Endodermal cell (in vitro differentiated cells): ENCODE data around the gene LMTK3. TPM values are rescaled to one million over a fixed set of nuclear protein-coding genes. Genes with fewer than 3 reads are reported as not detected.

Experiments used
- DNase-seq: peaks from one replicate; pipeline ENCODE4 v3.0.0-alpha.2; 2017
- H3K27ac ChIP-seq: 2 replicates; pipeline ENCODE4 v1.5.1; 2013; ENCODE audit warnings: mild to moderate bottlenecking, low read depth, low read length, moderate library complexity
- H3K27me3 ChIP-seq: 2 replicates; pipeline ENCODE4 v1.6.1; 2013; ENCODE audit warnings: mild to moderate bottlenecking, low read length, moderate library complexity; ENCODE audit not compliant: insufficient read depth, control insufficient read depth, poor library complexity, severe bottlenecking
- H3K36me3 ChIP-seq: 2 replicates; pipeline ENCODE4 v1.7.0; 2013; ENCODE audit warnings: mild to moderate bottlenecking, low read length, moderate library complexity; ENCODE audit not compliant: control insufficient read depth, insufficient read depth
- H3K4me1 ChIP-seq: one replicate; pipeline ENCODE4 v1.7.0; 2013; ENCODE audit warnings: low read length; ENCODE audit not compliant: control insufficient read depth, insufficient read depth
- H3K4me3 ChIP-seq: 2 replicates; pipeline ENCODE4 v1.5.1; 2013; ENCODE audit warnings: mild to moderate bottlenecking, low read length, moderate library complexity
- H3K9ac ChIP-seq: 2 replicates; pipeline ENCODE4 v1.6.1; 2013; ENCODE audit warnings: mild to moderate bottlenecking, low read length, moderate library complexity; ENCODE audit not compliant: poor library complexity, severe bottlenecking; ENCODE audit errors: extremely low read depth
- H3K9me3 ChIP-seq: 2 replicates; pipeline ENCODE4 v1.6.1; 2013; ENCODE audit warnings: mild to moderate bottlenecking, low read length, moderate library complexity; ENCODE audit not compliant: control insufficient read depth
- H3K27ac Mint-ChIP-seq: 2 replicates; pipeline ENCODE4 v1.8.0; 2020; ENCODE audit warnings: mixed read lengths
- H3K27me3 Mint-ChIP-seq: 2 replicates; pipeline ENCODE4 v1.8.0; 2021; ENCODE audit warnings: mild to moderate bottlenecking, mixed read lengths; ENCODE audit not compliant: insufficient read depth
- H3K36me3 Mint-ChIP-seq: 2 replicates; pipeline ENCODE4 v1.8.0; 2020; ENCODE audit warnings: low read depth, mixed read lengths
- H3K4me1 Mint-ChIP-seq: 2 replicates; pipeline ENCODE4 v1.8.0; 2020; ENCODE audit warnings: mixed read lengths
- H3K4me3 Mint-ChIP-seq: 2 replicates; pipeline ENCODE4 v1.8.0; 2020; ENCODE audit warnings: mild to moderate bottlenecking, moderate library complexity, mixed read lengths
- H3K9me3 Mint-ChIP-seq: 2 replicates; pipeline ENCODE4 v1.8.0; 2020; ENCODE audit warnings: mild to moderate bottlenecking, mixed read lengths
- WGBS, 2 experiments: methylation state at CpG; one replicate each; pipeline versions ENCODE4 v1.1.5 to v1.1.7; 2013; ENCODE audit warnings: missing lambda C conversion rate in 2 of 2, mixed read lengths in 1 of 2; ENCODE audit not compliant: insufficient coverage in 1 of 2, insufficient read length in 1 of 2; 5-methylcytosine and 5-hydroxymethylcytosine counted together
- total RNA-seq, 2 donors: library from RNA; stranded (reverse); fragmentation: NEBNext Ultra II Directional in 1 of 2; extraction: Animal tissue kit (Norgen Biotek cat#: 25700) in 1 of 2; gene quantifications; 2 replicates in 1 of 2; 3 replicates in 1 of 2; pipeline ENCODE4 v1.2.1, GENCODE V29; 2021
- TF ChIP-seq, protein P1 (sequence below): fragments of 200-600 bp; sonication (generic); conservative IDR thresholded peaks from 2 replicates; pipeline ENCODE4 v1.5.0; 2021; ENCODE audit warnings: antibody characterized with exemption, mild to moderate bottlenecking

LMTK3 gene
- total RNA-seq, 2 donors from 2014 or later, result 11.1 to 14.5 TPM

DNA sequence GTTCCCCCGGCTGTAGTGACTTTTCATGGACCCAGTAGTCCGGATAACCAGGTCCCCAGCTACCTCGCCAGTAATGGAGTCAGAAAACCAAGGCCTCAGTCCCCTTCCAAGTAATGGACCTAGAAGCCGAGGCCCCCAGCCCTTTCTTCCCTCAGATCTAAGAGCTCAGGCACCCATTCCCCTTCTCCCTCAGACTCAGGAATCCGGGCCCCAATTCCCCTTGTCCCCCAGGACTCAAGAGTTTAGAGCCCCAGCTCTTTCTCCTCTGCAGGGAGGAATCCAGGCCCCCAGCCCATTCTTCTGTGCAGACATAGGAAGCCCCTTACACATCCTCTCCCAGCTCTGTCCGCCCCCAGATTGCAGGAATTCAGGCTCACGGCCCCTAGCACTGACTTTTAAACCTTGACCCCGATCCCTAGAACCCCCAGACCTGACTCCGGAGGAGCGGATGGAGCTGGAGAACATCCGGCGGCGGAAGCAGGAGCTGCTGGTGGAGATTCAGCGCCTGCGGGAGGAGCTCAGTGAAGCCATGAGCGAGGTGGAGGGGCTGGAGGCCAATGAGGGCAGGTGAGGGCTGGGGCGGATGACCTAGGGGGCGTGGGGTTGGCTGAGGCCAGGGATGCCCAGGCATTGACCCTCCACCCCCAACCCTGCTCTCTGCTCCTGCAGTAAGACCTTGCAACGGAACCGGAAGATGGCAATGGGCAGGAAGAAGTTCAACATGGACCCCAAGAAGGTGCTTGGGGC, 41.5 kb downstream of the LMTK3 start:
- Mint-ChIP-seq H3K36me3 (peaks cover 42% of the 10 kb centered on the region), H3K4me1 (no peaks in the 10 kb centered on the region), H3K9me3 (no peaks in the 10 kb centered on the region), H3K27ac (peak overlapping the region; percentile 68), H3K4me3 (peak overlapping the region; percentile 74), H3K27me3 (peaks cover 7% of the 10 kb centered on the region)
- no peak for DNase-seq
- H3K4me1 ChIP-seq, result peaks cover 4% of the 10 kb centered on the region
- H3K9me3 ChIP-seq, result no peaks in the 10 kb centered on the region
- H3K9ac ChIP-seq, result peak overlapping the region; percentile 99
- WGBS, 2 experiments, result 70 to 72% methylated on average over 14 to 19 of the region's 20 CpGs
- H3K27me3 ChIP-seq, result no peaks in the 10 kb centered on the region
- peaks cover 51% of the 10 kb centered on the region for H3K36me3 ChIP-seq
- H3K27ac ChIP-seq, result no peak overlapping the region
- peak overlapping the region; percentile 94 for H3K4me3 ChIP-seq
- TF ChIP-seq, protein P1, sequence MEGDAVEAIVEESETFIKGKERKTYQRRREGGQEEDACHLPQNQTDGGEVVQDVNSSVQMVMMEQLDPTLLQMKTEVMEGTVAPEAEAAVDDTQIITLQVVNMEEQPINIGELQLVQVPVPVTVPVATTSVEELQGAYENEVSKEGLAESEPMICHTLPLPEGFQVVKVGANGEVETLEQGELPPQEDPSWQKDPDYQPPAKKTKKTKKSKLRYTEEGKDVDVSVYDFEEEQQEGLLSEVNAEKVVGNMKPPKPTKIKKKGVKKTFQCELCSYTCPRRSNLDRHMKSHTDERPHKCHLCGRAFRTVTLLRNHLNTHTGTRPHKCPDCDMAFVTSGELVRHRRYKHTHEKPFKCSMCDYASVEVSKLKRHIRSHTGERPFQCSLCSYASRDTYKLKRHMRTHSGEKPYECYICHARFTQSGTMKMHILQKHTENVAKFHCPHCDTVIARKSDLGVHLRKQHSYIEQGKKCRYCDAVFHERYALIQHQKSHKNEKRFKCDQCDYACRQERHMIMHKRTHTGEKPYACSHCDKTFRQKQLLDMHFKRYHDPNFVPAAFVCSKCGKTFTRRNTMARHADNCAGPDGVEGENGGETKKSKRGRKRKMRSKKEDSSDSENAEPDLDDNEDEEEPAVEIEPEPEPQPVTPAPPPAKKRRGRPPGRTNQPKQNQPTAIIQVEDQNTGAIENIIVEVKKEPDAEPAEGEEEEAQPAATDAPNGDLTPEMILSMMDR, result no peak

DNA sequence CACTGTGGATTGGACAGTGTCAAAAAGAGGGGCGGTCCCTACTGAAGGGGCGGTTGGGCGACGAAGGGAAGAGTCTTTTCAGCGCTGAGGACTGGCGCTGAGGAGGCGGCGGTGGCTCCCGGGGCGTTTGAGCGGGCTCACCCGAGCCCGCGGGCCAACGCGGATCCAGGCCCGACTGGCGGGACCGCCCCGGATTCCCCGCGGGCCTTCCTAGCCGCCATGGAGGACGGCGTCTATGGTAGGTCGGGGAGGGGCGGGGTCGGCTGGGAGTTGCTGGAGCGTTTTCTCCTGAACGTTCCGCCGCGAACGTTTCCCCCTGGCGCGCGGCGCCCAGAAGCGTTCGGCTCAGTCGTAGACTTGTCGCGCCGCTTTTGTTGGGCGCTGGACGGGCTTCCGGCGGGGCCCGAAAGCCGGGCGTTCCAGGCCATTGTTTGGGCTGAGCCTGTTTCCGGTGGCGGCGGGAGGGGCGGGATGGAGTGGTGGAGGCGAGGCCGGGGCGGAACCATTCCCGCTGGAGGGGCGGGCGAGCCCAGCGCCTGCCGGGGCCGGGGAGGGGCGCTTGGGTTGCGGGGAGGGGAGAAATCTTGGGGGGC, 42.2 kb downstream of the LMTK3 start, which contains the start of gene CYTH2:
TSS of gene CYTH2 (plus strand) at position 81 of the 593 bp plus-strand sequence. CDS start at position 220, 139 bp downstream.
- Mint-ChIP-seq H3K4me3 (peak within 1 kb of the TSS; percentile 74), H3K9me3 (no peaks in the 10 kb centered on the region), H3K36me3 (peaks cover 36% of the 10 kb centered on the region), H3K4me1 (no peaks in the 10 kb centered on the region), H3K27me3 (peaks cover 14% of the 10 kb centered on the region), H3K27ac (peak within 1 kb of the TSS; percentile 97)
- Histone ChIP-seq H3K9ac (peak within 1 kb of the TSS; percentile 99), H3K27ac (peak within 1 kb of the TSS; percentile 99), H3K4me1 (peaks cover 4% of the 10 kb centered on the region), H3K9me3 (no peaks in the 10 kb centered on the region), H3K36me3 (peaks cover 44% of the 10 kb centered on the region), H3K4me3 (peak within 1 kb of the TSS; percentile 94), H3K27me3 (no peaks in the 10 kb centered on the region)
- 0 to 1% methylated on average over 15 to 57 of the region's 66 CpGs for WGBS, 2 experiments
- TF ChIP-seq, protein P1, result no peak
- peak; percentile 93 for DNase-seq

DNA sequence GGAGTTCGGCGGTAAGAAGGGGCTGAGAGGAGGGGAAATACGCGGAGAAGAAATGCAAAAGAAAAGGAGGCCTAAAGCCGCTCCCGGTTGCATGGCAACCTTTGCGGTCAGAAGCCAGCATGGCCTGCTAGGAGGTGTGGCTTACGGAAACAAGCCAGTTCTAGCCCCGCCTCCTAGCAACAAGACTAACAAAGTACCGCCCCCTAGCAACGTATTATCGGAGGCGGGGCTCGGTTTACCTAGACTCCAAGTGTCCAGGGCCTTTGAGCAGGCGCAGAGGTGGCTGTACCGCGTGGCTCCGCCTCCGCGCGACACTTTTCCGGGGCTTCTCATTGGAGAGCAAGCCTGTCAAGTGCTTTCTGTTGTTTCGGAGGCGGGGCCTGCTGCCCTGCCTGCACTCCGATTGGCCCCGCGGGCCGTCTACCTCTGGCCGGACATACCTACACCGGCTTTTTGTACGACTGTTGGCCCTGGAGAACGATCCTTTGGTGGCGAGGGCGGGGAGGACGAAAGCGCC, 42.8 kb downstream of the LMTK3 start:
- Histone ChIP-seq H3K27ac (peak overlapping the region; percentile 99), H3K9ac (peak overlapping the region; percentile 99), H3K36me3 (peaks cover 38% of the 10 kb centered on the region), H3K4me1 (peaks cover 4% of the 10 kb centered on the region), H3K27me3 (no peaks in the 10 kb centered on the region), H3K9me3 (no peaks in the 10 kb centered on the region), H3K4me3 (peak overlapping the region; percentile 94)
- TF ChIP-seq, protein P1, result no peak
- peak overlapping the region; percentile 97 for H3K27ac Mint-ChIP-seq
- peaks cover 34% of the 10 kb centered on the region for H3K36me3 Mint-ChIP-seq
- H3K9me3 Mint-ChIP-seq, result no peaks in the 10 kb centered on the region
- peak; percentile 100 for DNase-seq
- no peaks in the 10 kb centered on the region for H3K4me1 Mint-ChIP-seq
- H3K27me3 Mint-ChIP-seq, result peaks cover 16% of the 10 kb centered on the region
- 0 to 2% methylated on average over 17 to 36 of the region's 36 CpGs for WGBS, 2 experiments
- H3K4me3 Mint-ChIP-seq, result peak overlapping the region; percentile 74
